OCI-M2 (cell line): ENCODE data around the gene KIR3DL1.
"Not testable (repeated sequence)": the region's sequence is repeated elsewhere in the genome, so short reads cannot be mapped to it uniquely, and the experiment has no call there.

Source experiments
- DNase-seq: peaks from one replicate; lab custom pipeline; 2025; ENCODE audit not compliant: unreplicated experiment; lab: John Stamatoyannopoulos, UW

Gene KIR3DL1

DNA sequence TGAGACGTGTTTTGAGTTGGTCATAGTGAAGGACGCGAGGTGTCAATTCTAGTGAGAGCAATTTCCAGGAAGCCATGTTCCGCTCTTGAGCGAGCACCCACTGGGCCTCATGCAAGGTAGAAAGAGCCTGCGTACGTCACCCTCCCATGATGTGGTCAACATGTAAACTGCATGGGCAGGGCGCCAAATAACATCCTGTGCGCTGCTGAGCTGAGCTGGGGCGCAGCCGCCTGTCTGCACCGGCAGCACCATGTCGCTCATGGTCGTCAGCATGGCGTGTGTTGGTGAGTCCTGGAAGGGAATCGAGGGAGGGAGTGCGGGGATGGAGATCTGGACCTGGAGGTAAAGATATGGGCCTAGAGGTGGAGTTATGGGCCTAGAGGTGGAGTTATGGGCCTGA lies at the start of gene KIR3DL1:
Gene KIR3DL1 (plus strand): TSS at position 218 of the 400 bp plus-strand sequence.
- DNase-seq, result not testable (repeated sequence)

DNA sequence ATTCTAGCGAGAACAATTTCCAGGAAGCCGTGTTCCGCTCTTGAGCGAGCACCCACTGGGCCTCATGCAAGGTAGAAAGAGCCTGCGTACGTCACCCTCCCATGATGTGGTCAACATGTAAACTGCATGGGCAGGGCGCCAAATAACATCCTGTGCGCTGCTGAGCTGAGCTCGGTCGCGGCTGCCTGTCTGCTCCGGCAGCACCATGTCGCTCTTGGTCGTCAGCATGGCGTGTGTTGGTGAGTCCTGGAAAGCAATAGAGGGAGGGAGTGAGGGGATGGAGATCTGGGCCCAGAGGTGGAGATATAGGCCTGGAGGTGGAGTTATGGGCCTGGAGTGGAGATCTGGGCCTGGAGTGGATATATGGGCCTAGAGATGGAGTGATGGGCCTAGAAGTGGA lies 46.6 kb upstream of the KIR3DL1 start, which contains the start of gene KIR2DL1:
Gene KIR2DL1 (plus strand): TSS at position 148 of the 400 bp plus-strand sequence. CDS start 58 bp downstream, at position 206.
- not testable (repeated sequence) for DNase-seq

GRCh38 chr19:54770511-54770910 lies 45.8 kb upstream of the KIR3DL1 start:
- DNase-seq, result not testable (repeated sequence)

- DNase-seq, result not testable (repeated sequence)
Measured at GRCh38 chr19:54771018-54771960, 45.0 kb upstream of the KIR3DL1 start.

GRCh38 chr19:54772666-54773065 lies 43.6 kb upstream of the KIR3DL1 start:
- not testable (repeated sequence) for DNase-seq

DNA sequence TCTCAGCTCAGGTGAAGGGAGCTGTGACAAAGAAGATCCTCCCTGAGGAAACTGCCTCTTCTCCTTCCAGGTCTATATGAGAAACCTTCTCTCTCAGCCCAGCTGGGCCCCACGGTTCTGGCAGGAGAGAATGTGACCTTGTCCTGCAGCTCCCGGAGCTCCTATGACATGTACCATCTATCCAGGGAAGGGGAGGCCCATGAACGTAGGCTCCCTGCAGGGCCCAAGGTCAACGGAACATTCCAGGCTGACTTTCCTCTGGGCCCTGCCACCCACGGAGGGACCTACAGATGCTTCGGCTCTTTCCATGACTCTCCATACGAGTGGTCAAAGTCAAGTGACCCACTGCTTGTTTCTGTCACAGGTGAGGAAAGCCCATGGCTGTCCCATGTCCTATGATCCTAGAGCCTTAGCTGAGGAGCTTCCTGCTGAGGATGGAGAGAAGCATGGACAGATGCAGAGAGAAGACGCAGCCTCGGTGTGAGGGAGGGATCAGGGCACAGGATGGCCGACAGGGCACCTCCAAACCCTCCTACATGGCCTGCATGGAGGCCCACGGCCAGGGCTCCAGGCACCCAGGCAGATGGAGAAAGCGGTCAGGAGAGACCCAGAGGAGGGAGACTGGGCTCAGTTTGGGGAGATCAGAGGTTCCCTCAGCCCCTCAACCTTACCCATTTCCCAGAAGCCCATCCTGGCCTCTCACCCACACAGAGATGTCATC lies 41.0 kb upstream of the KIR3DL1 start:
- not testable (repeated sequence) for DNase-seq

- not testable (repeated sequence) for DNase-seq
Measured at GRCh38 chr19:54775830-54776229, 40.4 kb upstream of the KIR3DL1 start.

- DNase-seq, result not testable (repeated sequence)
Measured at GRCh38 chr19:54777851-54778250, 38.4 kb upstream of the KIR3DL1 start.

- not testable (repeated sequence) for DNase-seq
Measured at GRCh38 chr19:54778896-54779295, 37.4 kb upstream of the KIR3DL1 start.

DNA sequence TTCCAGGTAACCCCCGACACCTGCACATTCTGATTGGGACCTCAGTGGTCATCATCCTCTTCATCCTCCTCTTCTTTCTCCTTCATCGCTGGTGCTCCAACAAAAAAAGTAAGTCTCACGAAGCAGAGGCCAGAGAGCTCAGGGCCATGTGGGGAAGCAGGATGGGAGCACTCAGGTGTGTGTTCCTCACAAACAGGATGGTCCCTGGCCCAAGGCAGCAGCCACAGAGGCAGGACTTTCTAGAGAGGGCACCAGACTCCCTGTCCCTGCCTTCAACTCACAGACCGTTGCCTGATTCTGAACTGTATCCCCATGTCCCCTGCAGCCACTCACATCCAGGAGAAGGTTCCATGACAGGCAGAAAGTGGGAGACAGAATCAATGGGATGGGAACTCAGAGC lies 33.4 kb upstream of the KIR3DL1 start:
- DNase-seq, result not testable (repeated sequence)

- not testable (repeated sequence) for DNase-seq
Measured at GRCh38 chr19:54786091-54786723, 30.1 kb upstream of the KIR3DL1 start.

GRCh38 chr19:54788154-54788553 lies 28.1 kb upstream of the KIR3DL1 start:
- DNase-seq, result not testable (repeated sequence)

GRCh38 chr19:54790711-54791110 lies 25.6 kb upstream of the KIR3DL1 start:
- no peak for DNase-seq

DNA sequence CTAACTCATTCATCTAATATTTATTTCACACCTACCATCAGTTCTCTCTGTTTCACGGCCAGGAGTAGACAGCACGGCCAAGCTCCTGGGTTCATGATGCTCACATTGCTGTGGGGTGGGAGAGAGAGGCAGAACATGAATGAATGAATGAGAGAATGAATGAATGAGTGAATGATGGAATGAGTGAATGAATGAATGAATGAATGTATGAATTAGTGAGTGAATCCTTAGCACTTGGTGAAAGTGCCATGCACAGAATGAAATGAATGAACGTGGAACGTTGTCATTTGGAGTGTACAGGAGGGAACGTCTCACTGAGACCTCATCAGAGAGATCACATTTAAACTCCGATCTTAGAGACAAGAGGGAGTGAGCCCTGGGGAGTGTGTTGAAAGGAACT lies 24.8 kb upstream of the KIR3DL1 start:
- no peak for DNase-seq

DNA sequence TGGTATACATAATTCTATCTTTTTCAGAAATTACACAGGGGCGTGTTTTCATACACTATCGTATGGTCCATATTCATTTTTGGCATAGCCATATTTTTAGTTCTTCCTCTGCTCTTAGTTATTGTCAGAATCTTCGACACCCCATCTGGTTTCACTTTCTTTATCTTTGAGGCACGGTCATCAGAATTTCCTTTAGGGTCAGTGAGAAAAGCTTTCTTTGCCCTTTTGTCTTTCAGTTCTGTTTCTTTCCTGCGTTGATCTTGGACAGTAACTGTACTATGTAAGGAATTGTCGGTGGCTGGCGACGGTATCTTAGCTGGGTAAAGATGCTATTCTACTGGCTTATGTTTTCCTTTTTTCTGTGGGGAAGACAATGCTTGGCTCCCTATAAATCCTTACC lies 23.5 kb upstream of the KIR3DL1 start:
- DNase-seq, result peak; percentile 8

- DNase-seq, result no peak
Measured at GRCh38 chr19:54795758-54796157, 20.5 kb upstream of the KIR3DL1 start.

GRCh38 chr19:54803410-54803809 lies 12.9 kb upstream of the KIR3DL1 start, which contains the start of gene KIR2DL4:
TSS of gene KIR2DL4 (plus strand) at chr19:54803610. CDS start at chr19:54803652, 42 bp downstream.
- no peak for DNase-seq

DNA sequence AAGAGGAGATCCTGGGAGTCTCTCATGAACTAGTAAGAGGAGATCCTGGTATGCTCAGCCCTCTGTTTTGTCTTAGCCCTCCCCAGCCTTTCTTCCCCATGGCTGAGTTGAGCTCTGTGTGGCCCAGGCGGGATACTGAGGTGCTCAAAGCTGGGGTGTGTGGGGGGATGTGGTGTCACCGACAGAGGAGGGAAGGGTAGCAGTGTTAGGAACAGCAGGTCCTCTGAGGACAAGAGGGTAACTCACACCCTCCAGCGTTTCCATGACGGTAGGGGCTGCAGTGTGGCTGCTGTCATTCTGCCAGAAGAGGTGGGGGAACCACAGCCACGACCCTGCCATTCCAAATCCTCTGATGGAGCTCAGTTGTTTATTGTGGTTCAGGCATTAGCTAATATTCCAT lies 12.2 kb upstream of the KIR3DL1 start:
- no peak for DNase-seq

DNA sequence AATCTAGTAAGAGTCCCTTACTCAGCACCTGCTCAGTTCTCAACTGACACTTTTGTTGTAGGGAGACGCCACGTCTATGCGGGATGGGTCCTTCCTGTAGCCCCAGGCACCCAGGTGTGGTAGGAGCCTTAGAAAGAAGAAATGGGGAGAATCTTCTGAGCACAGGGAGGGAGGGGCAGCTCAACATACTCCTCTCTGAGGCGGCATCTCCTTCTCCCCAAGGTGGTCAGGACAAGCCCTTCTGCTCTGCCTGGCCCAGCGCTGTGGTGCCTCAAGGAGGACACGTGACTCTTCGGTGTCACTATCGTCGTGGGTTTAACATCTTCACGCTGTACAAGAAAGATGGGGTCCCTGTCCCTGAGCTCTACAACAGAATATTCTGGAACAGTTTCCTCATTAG lies 11.7 kb upstream of the KIR3DL1 start:
- no peak for DNase-seq

DNA sequence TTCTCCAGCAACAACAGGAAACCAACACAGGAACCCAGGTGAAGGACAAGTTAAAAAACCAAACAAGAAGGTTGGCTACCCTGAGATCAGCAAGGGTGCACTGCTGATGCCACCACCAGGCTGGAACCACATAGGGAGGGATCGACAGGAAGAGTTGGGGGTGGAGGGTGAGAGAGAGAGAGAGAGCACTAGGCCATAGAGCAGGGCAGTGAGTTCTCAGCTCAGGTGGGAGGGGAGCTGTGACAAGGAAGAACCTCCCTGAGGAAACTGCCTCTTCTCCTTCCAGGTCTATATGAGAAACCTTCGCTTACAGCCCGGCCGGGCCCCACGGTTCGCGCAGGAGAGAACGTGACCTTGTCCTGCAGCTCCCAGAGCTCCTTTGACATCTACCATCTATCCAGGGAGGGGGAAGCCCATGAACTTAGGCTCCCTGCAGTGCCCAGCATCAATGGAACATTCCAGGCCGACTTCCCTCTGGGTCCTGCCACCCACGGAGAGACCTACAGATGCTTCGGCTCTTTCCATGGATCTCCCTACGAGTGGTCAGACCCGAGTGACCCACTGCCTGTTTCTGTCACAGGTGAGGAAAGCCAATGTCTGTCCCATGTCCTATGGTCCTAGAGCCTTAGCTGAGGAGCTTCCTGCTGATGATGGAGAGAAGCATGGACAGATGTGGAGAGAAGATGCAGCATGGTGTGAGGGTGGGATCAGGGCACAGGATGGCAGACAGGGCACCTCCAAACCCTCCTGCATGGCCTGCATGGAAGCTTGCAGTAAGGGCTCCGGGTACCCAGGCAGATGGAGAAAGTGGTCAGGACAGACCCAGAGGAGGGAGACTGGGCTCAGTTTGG lies 10.4 kb upstream of the KIR3DL1 start:
- no peak for DNase-seq
